VCaP (cell line): Measurements from ENCODE around the gene STXBP3.

ENCODE experiments used
- H3K27ac ChIP-seq: fragments of 450-650 bp; 2 replicates; pipeline ENCODE4 v1.5.1; 2017
- CTCF ChIP-seq: fragments of 450-650 bp; conservative IDR thresholded peaks from 2 replicates; pipeline ENCODE4 v1.5.1; 2017; ENCODE audit warnings: mild to moderate bottlenecking, moderate library complexity

STXBP3 gene

GRCh38 chr1:108813326-108813725, 66.9 kb downstream of the STXBP3 start:
- no peak overlapping the region for H3K27ac ChIP-seq
- no peak for TF ChIP-seq CTCF

DNA sequence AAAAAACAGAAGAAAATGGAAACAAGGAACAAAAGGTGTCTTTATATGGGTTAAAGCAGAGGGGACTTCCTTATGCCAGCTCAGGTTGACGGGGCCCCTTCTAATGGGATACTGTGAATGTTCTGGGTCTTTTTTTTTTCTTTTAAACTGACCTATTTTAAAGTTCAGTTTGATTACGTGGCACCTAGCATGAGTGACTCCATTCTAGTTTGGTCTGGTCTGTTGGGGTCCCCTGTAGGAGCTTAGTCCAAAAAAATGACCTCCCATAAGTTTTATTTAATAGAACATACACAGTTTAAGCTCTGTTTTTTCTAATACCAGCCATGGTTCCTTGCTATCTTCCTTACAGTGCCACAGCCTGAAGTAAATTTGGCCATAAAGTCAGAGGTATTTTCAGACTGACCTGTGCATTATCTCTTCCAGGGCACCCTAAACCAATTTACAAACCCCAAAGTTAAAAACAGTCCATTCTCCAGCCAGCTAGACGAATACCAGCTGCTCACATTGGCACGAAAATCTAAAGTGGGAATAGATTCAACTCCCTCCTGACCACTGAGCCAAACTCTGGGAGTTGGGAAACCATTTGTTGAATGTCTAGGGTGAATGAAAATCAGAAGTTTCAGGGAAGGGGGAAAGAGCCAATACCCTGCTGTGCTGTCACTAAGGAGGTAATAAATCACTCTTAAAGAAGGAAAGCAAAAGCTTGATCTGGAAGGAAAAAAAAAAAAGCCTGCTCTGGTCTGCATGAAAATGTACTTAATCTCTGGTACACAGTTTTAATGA, 68.1 kb downstream of the STXBP3 start:
- H3K27ac ChIP-seq, result no peak overlapping the region
- TF ChIP-seq CTCF, result no peak

DNA sequence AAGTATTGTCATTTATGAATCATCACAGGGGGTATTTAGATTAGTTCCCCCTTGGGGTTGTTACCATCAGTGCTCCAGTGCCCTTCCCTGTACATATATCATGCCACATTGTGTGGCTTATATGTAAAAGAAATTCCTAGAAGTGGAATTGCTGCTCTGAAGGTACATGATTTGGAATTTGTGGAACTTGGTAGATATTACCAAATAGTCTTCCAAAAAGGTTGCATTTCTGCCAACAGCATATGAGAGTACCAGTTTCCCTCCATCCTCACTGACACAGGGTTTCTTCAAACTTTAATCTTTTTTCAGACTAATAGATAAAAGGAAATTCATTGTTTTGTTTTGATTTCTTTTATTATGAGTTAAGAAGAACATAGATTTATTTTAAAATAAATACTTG, 69.1 kb downstream of the STXBP3 start:
- no peak overlapping the region for H3K27ac ChIP-seq
- no peak for TF ChIP-seq CTCF

GRCh38 chr1:108816049-108816893, 69.8 kb downstream of the STXBP3 start:
- H3K27ac ChIP-seq, result no peak overlapping the region

DNA sequence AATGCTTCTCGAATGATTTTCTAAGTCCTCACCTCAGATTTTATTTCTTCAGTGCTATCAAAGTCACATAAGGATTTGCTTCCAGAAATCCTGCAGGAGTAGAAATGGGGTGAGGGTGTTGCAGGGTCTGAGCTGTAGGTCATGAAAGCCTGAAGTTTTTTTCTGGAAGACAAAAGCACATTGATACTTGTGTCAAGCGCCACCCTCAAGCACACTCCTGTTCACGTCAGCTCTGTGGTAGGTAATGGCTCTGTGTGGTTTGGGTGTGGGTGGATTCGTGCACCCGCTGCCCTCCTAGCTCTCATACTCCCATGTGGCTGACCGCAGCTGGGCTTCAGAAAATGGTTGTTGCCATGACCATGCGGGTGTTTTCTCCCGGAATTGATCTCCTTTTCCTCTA, 70.5 kb downstream of the STXBP3 start:
- no peak overlapping the region for H3K27ac ChIP-seq
- no peak for TF ChIP-seq CTCF

More at GRCh38 chr1:108816049-108816893, 69.8 kb downstream of the STXBP3 start:
- TF ChIP-seq CTCF, result no peak

GRCh38 chr1:108817811-108818210, 71.3 kb downstream of the STXBP3 start:
- TF ChIP-seq CTCF, result no peak

DNA sequence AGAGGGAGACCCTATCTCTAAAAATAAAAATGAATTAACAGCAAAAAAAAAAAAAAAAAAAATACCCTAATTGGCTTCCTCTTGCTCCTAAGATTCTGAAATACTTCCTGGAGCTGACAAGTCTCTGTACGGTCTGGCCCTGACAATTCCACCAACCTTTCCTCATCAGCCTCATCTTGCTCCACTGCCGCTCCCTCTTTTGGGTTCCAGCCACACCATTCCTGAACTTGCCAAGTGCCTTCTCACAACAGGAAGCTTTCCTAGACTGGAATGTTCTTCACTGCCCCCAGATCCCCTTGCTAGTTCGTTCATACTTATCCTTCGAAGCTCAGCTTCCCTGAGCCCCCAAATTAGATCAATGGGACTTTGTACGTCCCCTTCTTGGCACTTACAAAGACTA, 73.4 kb downstream of the STXBP3 start:
- TF ChIP-seq CTCF, result no peak
- H3K27ac ChIP-seq, result no peak overlapping the region

More at GRCh38 chr1:108817811-108818210, 71.3 kb downstream of the STXBP3 start:
- H3K27ac ChIP-seq, result no peak overlapping the region
